Neural crest cell (in vitro differentiated cells): ENCODE data around the gene LGR5. TPM values are rescaled to one million over a fixed set of nuclear protein-coding genes. Genes with fewer than 3 reads are reported as not detected.
"Not testable (repeated sequence)": the region's sequence is repeated elsewhere in the genome, so short reads cannot be mapped to it uniquely, and the experiment has no call there.

Experiments
- DNase-seq: peaks from one replicate; pipeline ENCODE4 v3.0.0; 2021; ENCODE audit warnings: low read depth, mixed read lengths, low spot score
- H3K27ac Mint-ChIP-seq: one replicate; pipeline ENCODE4 v1.8.0; 2021; ENCODE audit warnings: mild to moderate bottlenecking, mixed read lengths; ENCODE audit not compliant: unreplicated experiment
- H3K27me3 Mint-ChIP-seq: 2 replicates; pipeline ENCODE4 v1.8.0; 2021; ENCODE audit warnings: low read depth, mild to moderate bottlenecking, mixed read lengths
- H3K36me3 Mint-ChIP-seq: 2 replicates; pipeline ENCODE4 v1.8.0; 2021; ENCODE audit warnings: low read depth, mild to moderate bottlenecking, mixed read lengths
- H3K4me1 Mint-ChIP-seq: 2 replicates; pipeline ENCODE4 v1.8.0; 2021; ENCODE audit warnings: mixed read lengths
- H3K4me3 Mint-ChIP-seq: one replicate; pipeline ENCODE4 v1.8.0; 2021; ENCODE audit warnings: mild to moderate bottlenecking, mixed read lengths
- H3K9me3 Mint-ChIP-seq: 2 replicates; pipeline ENCODE4 v1.8.0; 2021; ENCODE audit warnings: mixed read lengths
- CTCF ChIP-seq: fragments of 200-600 bp; sonication (generic); conservative IDR thresholded peaks from 2 replicates; pipeline ENCODE4 v1.5.0; 2021; ENCODE audit warnings: antibody characterized with exemption, mild to moderate bottlenecking
- total RNA-seq: library from RNA; stranded (reverse); gene quantifications from 2 replicates; pipeline ENCODE4 v1.2.1, GENCODE V29; 2021

The LGR5 gene
- total RNA-seq, 1 donor from 2014 or later, result 10.3 TPM

- Mint-ChIP-seq H3K27me3 (no peaks in the 10 kb centered on the region), H3K4me3 (no peak overlapping the region), H3K27ac (no peak overlapping the region), H3K9me3 (no peaks in the 10 kb centered on the region), H3K4me1 (peaks cover 30% of the 10 kb centered on the region), H3K36me3 (peaks cover 3% of the 10 kb centered on the region)
- TF ChIP-seq CTCF, result peak; percentile 56
- DNase-seq, result no peak
Measured at GRCh38 chr12:71551529-71551928, 111.9 kb downstream of the LGR5 start.

GRCh38 chr12:71552728-71553501, 113.3 kb downstream of the LGR5 start:
- H3K4me1 Mint-ChIP-seq, result peaks cover 42% of the 10 kb centered on the region
- no peak for TF ChIP-seq CTCF
- H3K27me3 Mint-ChIP-seq, result no peaks in the 10 kb centered on the region
- peaks cover 4% of the 10 kb centered on the region for H3K36me3 Mint-ChIP-seq
- H3K27ac Mint-ChIP-seq, result peak overlapping the region; percentile 51
- H3K4me3 Mint-ChIP-seq, result no peak overlapping the region
- no peaks in the 10 kb centered on the region for H3K9me3 Mint-ChIP-seq
- no peak for DNase-seq

- peaks cover 4% of the 10 kb centered on the region for H3K36me3 Mint-ChIP-seq
- no peak overlapping the region for H3K27ac Mint-ChIP-seq
- DNase-seq, result no peak
- no peaks in the 10 kb centered on the region for H3K27me3 Mint-ChIP-seq
- H3K4me3 Mint-ChIP-seq, result no peak overlapping the region
- peaks cover 37% of the 10 kb centered on the region for H3K4me1 Mint-ChIP-seq
- no peak for TF ChIP-seq CTCF
- H3K9me3 Mint-ChIP-seq, result no peaks in the 10 kb centered on the region
Measured at GRCh38 chr12:71555191-71555590, 115.6 kb downstream of the LGR5 start.

- not testable (repeated sequence) for H3K36me3 Mint-ChIP-seq, H3K27ac Mint-ChIP-seq, H3K27me3 Mint-ChIP-seq, H3K9me3 Mint-ChIP-seq, DNase-seq, H3K4me3 Mint-ChIP-seq
- peaks cover 36% of the 10 kb centered on the region for H3K4me1 Mint-ChIP-seq
Measured at GRCh38 chr12:71555789-71556188, 116.2 kb downstream of the LGR5 start.

- Mint-ChIP-seq H3K4me1 (peaks cover 36% of the 10 kb centered on the region), H3K9me3 (no peaks in the 10 kb centered on the region), H3K36me3 (peaks cover 4% of the 10 kb centered on the region), H3K4me3 (no peak overlapping the region), H3K27ac (peak overlapping the region; percentile 52), H3K27me3 (no peaks in the 10 kb centered on the region)
- DNase-seq, result no peak
- no peak for TF ChIP-seq CTCF
Measured at GRCh38 chr12:71556448-71556847, 116.8 kb downstream of the LGR5 start.

- TF ChIP-seq CTCF, result no peak
- Mint-ChIP-seq H3K36me3 (peaks cover 4% of the 10 kb centered on the region), H3K9me3 (no peaks in the 10 kb centered on the region), H3K4me3 (no peak overlapping the region), H3K27me3 (no peaks in the 10 kb centered on the region), H3K4me1 (peaks cover 35% of the 10 kb centered on the region), H3K27ac (peak overlapping the region; percentile 68)
- DNase-seq, result no peak
Measured at GRCh38 chr12:71556875-71557274, 117.3 kb downstream of the LGR5 start.
